Transverse colon (tissue), 4 donors: Measurements from ENCODE around the gene RASSF6.

ENCODE experiments used
- CTCF ChIP-seq, 5 experiments: fragments of 200-600 bp in 3 of 5; fragments of 450-650 bp in 2 of 5; sonication (generic) in 3 of 5; IDR thresholded peaks; 1 replicate in 2 of 5; 2 replicates in 3 of 5; pipeline ENCODE4 v1.5.1; 2016 to 2017; ENCODE audit warnings: antibody characterized with exemption in 5 of 5, inconsistent platforms in 3 of 5, mild to moderate bottlenecking in 2 of 5, moderate library complexity in 1 of 5
- POLR2AphosphoS5 ChIP-seq, 3 donors: sonication (generic); formaldehyde crosslinking; IDR thresholded peaks; one replicate each; pipeline ENCODE4 v1.6.1; 2016; ENCODE audit warnings: antibody characterized with exemption in 3 of 3

DNA sequence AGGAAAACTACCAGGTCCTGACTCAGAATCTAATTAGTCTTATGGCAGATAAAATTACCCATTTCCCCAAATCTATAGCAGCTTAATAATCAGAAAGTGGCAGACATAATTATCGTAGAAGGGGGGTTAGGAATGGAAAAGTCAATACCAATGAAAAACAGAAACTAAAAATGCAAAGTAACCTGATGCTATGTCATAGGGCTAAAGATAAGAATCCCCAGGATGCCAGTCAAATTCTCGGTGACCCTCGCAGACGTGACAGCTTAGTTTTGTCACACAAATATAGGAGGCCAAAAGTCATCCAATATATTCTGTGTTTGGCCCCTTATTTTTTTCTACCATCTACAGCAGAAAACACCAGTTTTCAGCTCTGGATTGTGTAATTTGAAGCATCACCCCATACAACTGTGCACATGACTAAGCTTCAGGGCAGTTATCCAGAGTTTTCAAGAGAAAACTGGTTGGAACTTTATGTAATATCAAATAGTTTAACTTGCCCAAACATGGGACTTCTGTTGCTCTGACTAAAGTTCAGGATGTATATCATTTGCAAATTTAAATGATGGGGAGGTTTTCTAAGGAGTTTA lies 30.9 kb downstream of the RASSF6 start:
- no peak for TF ChIP-seq CTCF (IDR thresholded peaks at IDR 0.05)
- no peak for TF ChIP-seq POLR2AphosphoS5 (IDR thresholded peaks at IDR 0.05)
